CD4-positive, alpha-beta T cell treated with Interleukin-10 for 1 hour (primary cell): ENCODE measurements around the gene RHBDF2.

ENCODE experiments used
- DNase-seq: peaks from one replicate; pipeline ENCODE4 v3.0.0-alpha.2; 2020

Gene RHBDF2

DNA sequence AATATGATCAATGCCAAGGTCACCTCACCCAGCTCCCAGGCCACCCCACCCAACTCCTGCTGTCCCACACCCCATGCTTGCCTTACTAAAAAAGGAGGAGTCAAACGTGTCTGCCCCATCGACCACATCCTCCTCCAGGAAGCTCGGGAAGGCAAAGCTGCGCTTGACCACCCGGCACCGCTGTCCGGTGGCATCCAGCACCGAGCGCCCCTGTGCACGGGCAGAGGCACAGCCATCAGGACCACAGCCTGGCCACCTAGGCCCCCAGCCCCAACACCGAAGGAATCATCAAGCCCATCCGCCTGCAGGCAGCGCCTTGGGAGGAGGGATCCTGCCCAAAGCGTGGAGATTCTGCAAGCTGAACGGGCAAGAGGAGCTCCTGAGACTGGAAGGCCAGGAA lies 23.6 kb downstream of the RHBDF2 start:
- DNase-seq, result no peak

DNA sequence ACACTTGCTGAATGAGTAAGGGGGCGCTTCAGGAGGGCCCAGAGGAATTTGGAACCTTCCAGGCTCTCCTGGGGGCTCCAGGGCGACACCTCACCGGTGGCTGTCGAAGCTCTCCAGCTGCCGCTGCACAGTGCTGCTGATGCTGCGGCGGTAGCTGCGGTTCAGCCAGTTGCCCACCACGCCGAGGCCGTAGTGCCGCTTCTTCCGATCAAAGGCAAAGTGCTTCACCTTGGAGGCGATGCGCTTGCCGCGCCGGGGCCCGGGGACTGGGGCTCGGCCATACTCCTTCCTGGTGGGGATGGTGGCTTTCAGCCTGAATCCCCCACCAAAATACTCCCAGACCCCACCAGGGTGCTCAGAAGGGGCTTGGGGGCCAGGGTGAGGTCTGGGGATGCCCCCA lies 24.5 kb downstream of the RHBDF2 start:
- no peak for DNase-seq

DNA sequence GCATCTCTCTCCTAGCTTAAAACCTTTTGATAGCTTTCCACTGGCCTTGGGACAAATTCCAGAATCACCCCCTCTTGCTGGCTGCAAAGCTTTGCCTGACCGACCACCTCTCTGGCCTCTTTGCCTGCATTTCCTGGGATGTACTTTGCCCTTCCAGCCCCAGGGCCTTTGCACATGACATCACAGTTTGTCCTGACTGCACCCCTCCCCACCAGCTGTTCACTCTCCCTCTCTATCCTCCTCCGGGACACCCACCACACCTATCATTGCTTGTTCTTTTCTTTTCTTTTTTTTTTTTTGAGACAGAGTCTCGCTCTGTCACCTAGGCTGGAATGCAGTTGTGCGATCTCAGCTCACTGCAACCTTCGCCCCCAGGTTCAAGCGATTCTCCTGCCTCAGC lies 25.9 kb downstream of the RHBDF2 start:
- DNase-seq, result no peak

DNA sequence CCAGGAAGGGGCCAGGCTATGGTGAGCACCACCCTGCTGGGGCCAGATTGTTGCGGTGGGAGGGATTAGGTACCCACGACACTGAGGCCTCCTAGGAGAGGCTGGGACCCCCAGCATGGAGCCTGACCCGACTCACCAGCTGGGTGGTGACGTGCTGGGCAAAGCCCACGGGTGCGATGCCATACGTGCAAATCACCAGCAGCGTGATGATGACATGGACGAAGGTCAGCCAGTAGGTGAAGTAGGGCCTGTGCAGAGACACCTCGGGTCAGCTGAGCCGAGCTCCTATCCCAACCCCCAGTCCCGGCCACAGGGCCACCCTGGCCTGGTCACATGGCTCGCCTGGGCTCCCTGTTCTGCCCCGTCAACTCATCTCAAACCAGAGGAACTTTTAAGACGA lies 26.3 kb downstream of the RHBDF2 start:
- no peak for DNase-seq

DNA sequence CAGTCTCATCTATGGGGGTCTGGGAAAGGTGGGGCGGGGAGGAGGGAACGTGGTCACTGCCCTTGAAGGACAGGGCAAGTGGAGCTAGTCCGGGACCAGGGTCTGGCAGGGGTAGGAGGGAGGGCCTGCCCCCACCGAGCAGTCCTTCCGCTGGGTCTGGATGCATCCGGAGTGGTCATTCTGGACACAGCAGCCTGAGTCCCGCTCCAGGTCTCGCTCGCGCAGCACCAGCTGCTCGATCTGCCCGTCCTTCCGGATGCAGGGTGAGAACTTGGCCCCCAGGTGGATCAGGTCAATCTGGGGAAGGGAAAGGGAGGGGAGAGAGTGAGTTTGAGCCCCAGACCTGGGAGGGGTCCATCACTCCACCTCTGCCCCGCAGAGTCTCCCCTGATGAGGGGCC lies 27.0 kb downstream of the RHBDF2 start:
- DNase-seq, result no peak

DNA sequence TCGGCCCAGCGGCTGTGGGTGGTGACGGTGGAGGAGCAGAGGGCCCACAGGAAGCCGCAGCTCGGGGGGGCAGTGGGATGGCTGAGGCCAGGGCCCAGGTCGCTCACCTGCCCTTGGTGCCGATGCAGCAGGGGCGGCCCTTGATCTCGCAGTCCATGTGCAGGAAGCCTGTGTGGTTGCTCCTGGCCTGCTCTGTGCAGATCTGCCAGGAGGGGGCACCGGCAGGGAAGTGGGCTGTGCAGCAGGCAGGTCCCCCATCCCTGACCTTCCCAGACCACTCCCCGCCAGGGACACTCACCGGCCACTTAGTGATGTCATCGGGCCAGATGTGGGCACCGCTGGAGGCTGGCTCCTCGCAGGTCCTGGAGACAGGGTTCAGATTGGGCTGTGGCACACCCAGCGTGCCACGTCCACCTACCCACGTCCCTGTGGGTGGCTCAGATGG lies 27.7 kb downstream of the RHBDF2 start:
- no peak for DNase-seq

DNA sequence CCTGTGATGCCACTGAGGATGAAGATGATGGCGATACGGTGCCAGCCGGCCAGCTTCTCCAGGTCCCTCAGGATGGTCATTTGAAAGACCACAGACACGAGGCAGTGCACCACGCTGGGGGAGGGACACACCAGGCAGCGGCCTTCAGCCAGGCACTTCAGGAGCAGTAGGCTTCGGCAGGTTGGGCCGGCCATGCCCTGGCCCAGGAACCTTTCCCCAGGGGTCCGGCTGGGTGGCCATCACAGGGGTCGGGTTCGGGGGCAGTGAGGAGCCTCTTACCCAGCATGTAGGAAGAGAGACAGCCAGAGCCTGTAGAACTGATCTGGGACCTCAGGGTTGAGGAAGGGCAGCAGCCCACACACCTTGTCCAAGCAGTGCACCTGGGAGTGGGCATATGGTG lies 28.5 kb downstream of the RHBDF2 start:
- no peak for DNase-seq

DNA sequence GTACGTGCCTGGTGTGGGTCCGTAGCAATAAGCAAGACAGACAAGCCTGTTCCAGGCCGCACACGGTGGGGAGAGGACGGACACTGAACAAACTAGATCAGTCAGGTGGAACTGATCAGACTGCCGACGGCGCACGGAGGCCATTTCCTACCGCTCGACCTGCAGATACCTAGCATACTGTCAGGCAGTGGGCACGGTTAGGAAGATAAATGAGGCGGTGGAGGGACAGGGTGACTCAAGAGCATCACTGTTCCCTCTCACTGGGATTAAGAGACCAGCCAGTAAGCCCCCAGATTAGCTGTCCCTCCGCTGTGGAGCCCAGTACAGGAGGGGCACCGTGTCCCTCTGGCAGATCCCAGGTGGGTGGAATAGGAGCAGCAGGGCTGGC lies 29.0 kb downstream of the RHBDF2 start:
- no peak for DNase-seq

DNA sequence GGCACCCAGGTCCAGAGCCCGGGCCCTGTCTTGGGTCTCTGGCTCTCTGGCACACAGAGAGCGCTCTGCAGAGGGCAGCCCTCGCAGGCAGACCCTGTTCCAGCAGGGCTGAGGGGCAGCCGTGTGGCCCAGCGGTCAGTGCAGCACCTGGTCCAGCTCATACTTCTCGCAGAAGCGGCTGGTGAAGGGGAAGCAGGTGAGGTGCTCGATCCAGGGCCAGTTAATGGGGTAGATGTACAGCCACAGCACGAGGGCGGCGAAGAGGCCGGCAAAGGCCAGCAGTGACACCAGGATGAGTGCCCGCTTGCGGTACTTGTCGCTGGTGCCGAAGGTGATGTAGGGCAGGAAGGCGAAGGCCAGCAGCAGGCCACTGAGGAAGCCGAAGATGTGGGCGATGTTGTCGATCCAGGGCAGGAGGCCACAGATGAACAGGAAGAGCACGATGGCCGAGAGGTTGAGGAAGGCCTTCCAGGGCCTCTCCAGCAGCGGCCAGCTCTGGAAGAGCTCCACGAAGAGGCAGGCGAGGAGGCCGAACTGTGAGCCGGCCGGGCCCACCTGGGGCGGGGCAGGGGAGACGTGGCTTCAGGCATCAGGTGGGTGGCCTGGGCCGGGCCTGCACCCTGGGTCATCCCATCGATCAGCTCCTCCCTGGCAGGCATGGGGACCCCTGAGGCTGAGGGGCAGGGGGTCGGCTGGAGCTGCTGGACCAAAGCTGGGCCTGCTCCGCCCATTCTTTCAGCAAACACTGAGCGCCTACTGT lies 29.5 kb downstream of the RHBDF2 start:
- no peak for DNase-seq

DNA sequence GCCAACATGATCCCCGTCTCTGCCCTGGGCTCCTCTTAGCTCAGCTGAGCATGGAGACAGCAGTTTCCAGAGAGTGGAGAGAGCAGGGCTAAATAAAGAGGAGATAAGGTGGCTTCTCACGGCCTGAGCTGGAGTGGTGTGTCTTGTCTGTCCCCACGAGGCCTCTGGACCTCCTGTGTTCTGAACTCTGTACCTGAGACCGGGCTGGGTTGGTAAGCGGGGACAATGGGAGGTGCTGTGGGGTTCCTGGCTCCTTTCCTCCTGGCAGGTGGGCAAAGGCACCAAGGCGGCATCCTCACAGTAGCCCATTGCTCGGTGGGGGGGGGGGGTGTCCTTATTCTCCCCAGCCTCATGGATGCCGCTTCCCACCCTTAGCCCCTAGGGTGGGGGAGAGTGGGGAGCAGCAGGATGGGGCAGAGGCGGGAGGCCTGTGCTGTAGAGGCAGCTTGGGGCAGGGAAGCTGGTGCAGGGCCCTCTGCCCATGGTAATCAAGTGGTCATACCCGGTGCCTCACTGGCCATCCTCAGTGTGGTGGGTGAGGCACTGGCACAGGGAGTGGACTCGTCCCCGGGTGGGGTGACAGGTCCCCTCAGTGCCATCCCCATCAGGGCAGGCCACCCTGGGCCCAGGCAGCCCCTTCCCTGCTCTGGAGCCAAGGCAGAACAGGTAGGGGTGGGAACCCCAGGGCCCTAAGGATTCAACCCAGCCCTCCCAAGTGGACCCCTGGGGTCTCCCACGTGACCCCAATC lies 31.1 kb downstream of the RHBDF2 start:
- DNase-seq, result no peak

DNA sequence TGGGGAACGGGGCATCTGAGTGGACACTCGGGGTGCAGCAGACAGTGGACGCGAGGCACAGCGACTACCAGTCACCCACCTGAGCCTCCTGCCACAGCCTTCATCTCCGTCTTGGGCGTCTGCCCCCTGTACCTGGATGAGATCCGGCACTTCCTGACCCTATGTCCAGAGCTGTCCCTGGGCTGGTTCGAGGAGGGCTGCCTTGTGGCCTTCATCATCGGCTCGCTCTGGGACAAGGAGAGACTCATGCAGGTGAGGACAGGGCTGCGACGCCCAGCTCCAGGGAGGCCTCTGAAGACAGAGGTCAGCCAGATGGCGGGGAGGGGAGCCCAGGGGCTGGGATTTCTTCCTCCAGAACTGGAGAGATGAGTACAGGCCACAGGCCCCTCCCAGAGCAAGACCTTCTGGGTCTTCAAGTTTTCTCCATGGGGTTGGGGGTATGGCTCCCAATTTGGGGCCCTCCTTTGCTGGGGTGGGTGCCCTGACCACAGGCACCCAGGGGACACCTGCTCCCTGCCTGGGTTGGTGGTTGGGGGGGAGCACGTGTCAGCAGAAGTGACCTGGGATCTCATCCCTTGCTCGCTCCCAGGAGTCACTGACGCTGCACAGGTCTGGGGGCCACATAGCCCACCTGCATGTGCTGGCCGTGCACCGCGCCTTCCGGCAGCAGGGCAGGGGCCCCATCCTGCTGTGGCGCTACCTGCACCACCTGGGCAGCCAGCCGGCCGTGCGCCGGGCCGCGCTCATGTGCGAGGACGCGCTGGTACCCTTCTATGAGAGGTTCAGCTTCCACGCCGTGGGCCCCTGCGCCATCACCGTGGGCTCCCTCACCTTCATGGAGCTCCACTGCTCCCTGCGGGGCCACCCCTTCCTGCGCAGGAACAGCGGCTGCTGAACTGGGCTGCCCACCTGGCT lies 31.9 kb downstream of the RHBDF2 start:
- no peak for DNase-seq

DNA sequence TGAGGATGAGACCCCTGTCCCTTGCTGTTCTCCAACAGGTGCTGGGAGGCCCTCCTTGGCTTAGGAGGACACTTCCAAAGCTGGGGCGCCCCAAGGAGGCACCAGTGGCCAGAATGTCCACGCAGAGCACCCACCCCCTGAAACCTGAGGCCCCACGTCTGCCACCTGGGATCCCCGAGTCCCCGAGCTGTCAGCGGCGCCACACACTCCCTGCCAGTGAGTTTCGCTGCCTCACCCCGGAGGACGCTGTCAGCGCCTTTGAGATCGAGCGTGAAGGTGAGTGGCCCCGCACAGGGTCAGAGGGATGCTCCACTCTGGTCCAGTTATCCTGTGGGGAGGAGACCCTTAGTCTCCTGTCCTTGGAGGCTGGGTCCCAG lies 32.6 kb downstream of the RHBDF2 start:
- DNase-seq, result no peak

DNA sequence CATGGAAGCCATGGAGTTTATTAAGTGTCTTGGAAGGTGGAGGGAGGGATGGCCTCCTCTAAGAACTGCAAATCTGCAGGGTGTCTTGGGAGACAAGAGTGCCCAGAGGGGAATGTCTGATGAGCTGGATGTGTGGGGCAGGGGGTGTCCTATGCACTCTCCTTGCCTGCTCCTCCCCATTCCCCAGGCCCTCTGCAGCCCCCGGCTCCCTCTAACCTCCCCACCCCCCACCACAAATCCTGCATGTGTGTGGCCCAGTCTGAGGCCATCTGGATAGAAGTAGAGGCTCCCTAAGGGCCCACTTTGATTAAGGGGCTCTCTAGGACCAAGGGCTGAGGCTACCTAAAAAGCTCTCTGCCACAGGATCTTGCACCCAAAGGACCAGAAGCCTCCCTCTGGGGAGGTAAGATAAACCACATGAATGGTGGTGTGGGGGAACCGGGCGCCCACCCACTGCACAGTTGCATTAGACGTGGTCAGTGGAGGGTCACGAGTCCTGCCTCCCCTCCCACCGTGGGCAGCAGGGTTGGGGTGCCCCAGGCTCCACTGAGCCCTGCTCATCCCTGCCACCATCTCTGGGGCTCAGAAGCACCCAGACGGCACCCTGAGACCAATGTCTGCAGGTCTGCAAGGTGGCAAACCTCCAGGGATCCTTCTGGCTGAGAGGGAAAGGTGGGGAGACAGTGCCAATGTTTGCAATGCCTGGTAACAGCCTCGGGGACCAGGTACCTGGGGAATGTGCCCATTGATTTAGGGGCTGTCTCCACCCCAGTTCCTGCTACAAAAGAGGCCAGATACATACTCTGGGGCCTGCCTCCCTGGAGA lies 33.2 kb downstream of the RHBDF2 start:
- no peak for DNase-seq

DNA sequence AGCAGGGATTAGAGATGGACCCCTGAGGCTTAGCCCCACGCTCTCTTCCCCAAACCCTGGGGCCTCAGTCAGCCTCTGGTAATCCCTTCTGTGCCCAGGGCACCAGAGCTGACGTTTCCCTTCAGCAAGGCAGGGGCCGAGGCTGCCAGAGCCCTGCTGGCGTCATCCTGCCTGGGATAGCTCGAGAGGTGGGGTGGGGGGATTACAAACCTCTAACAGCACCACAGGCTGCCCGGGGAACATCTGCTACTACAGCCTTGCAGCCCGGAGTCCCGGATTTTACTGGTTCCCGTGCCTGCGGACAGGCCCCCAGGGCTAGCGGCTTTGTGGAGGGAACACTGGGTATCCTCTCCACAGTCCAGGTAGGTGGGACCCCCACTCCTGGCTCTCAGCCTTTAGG lies 33.9 kb downstream of the RHBDF2 start, which contains the start of gene AANAT:
Gene AANAT (plus strand): TSS at position 238 of the 400 bp plus-strand sequence. CDS start 1,144 bp downstream, outside the sequence.
- DNase-seq, result no peak

DNA sequence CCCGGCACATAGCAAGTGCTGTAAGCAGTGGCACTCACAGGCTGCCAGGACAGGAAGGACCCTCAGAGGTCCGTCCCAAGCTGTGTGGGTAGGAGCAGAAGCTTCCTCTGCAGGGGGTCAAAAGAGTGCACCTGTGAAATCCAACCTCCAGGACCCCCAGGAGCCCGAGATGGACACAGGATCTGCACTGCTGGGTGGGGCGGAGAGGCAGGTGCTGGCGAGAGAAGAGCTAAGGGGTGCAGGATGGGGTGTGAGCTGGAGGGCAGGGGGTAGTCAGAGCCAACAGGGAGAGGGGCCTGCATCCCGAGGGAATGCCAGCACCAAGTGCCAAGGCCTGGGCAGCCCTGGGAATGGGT lies 34.5 kb downstream of the RHBDF2 start:
- no peak for DNase-seq

DNA sequence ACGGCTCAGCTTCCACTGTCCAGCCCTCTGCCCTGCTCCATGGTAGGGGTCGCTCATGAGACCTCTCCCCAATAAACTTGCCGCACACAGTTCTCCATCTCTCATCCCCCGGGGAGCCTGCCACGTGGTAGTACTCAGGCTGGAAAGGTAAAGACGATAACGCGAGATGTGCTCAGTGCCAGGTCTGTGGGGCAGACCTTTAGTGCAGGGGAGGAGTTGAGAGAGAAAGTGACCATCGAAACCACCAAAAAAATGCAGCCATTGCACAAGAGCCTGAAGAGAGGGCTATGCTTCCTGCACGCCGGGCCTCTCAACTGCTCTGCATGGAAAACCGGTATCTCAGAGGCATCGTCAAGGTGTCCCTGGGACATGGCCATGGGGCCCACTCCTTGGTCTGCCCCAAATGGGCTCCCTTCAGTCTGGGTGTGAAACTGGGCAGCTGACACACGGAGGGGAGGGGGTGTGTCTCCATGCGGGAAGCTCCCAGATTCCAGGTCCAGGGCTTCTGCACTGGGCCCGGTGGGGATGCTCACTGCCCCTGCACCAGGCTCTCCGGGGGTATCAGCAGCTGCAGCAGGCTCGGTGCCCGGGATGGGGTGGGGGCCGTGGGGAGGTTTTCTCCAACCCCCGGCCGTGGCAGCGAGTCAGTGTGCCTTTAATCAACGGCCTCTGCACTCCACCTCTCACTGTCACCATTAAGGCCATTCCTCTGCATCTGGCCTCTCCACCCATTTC lies 38.5 kb downstream of the RHBDF2 start:
- no peak for DNase-seq

DNA sequence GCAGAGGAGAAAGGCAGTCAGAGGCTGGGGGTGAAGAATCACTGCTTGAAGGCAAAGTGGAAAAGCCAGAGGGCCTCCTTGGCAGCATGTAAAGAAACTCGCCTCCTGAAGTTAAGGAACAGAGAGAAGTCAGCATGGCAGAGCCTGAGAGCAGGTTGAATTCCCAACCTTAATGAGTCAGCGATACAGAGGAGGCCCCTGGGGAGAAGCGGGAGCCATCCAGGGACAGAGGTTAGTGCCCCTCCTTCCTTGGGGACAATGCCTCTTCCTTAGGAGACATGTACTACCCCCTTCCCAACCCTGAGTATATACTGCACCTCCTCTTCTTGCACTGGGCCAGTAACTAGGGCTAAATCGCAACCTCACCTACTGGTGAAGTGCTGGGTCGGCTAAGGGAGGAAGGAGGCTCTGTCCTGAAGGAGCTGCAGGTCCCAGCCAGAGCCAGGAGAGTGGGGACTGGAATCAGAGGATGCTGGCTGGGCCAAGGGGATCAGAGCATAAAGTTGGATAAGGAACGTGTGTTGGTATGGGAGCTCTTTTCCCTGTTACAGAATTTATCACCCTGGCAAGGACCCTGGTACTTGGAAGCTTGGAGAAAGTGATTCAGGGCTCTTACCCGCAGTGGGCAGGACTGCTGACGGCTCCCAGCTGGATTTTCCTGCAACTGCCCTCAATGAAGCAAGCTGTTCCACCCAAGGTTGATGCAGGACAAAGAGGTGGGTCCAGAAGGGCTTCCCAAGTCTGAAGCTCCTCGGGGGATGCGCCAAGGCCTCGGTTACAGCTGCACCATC lies 39.3 kb downstream of the RHBDF2 start:
- DNase-seq, result no peak

DNA sequence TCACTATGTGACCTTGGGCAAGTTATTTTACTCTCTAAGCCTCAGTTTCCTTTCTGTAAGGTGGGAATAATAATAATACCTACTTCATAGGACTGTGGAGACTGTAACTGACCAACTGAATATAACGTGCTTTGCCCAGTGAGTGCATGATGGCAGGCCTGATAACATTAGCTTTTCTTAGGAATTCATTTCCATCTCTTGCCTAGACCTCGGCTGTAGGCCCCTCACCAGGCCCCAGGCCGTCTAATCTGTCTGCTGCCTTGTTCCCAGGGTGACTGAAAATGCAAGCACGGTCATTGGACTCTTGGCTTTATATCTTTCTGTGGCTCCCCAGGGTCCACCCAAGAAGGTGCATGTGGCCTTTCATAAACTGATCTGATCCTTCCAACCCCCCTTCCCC lies 41.5 kb downstream of the RHBDF2 start:
- no peak for DNase-seq

DNA sequence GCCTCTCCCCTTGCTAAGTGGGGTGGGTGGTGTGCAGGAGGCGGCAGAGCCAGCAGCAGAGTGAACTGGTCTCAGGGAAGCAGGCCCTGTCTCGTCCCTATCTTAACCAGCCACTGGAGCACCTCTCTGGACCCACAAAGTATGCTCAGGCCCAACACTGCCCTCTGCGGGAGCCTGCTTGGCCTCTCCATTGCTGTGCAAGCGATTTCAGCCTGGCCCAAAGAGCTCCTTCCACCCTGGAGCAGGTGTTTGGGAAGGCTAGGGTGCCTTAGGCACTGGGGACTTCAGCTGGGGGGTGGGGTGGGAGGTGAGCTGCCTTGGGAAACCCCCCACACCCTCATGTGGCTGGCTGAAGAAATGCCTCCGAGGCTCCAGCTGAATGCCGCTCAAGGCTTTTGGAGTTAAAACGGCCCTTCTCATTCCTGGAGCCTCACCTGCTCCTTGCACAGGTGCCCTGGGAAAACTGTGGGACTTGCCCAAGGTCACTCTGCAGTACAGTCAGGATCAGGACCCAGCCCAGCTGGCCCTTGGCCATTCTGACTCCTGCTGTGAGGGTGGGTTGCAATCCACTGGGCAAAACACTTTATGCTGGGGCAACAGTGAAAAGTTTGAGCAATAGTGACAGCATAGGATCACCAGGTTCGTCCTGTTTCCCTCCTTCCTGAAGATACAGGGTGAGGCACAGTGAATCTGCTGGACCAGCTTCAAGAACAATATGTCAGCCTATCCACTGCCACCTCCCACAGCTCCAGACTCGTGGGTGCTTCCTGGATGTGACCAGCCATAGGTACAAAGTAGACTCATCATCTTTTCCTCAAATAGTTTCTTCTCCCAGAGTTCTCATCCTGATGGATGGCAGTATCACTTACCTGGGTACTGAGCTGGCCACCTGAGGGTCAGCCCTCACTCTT lies 42.4 kb downstream of the RHBDF2 start:
- DNase-seq, result no peak

DNA sequence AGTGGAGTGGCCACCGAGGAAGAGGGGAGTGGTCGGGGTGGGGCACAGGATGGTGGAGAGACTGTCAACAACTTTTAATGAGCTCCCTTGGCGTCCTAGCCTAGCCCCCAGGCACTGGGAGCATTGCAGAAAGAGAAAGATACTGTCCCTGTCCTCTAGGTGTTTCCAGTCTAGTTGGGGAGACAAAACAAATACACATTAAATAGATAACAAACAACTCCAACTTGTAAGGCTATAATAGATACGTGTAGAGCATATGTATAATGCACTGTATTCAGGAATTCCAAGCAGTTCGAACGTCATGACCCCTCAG lies 47.8 kb downstream of the RHBDF2 start:
- no peak for DNase-seq
